Lung microvascular endothelial cell (primary cell): ENCODE measurements around the gene NOXO1. TPM values are rescaled to one million over a fixed set of nuclear protein-coding genes. Genes with fewer than 3 reads are reported as not detected.

Experiments
- DNase-seq, 2 donors: peaks; one replicate each; pipeline versions ENCODE4 v3.0.0 to v3.0.0-alpha.2; 2010; ENCODE audit warnings: low read depth in 2 of 2
- total RNA-seq: library from RNA; depleted of rRNA; stranded (reverse); fragments of >200 nt; gene quantifications from 2 replicates; pipeline ENCODE4 v1.2.1, GENCODE V29; 2014

Gene NOXO1
- total RNA-seq, 1 donor from 2014 or later, result under 0.01 TPM

- peak; percentile 90 to 93 for DNase-seq
Observed at GRCh38 chr16:2009791-2010510, 28.7 kb upstream of the NOXO1 start, which contains the start of gene ZNF598. ZNF598 (minus strand) TSS chr16:2009821.

DNA sequence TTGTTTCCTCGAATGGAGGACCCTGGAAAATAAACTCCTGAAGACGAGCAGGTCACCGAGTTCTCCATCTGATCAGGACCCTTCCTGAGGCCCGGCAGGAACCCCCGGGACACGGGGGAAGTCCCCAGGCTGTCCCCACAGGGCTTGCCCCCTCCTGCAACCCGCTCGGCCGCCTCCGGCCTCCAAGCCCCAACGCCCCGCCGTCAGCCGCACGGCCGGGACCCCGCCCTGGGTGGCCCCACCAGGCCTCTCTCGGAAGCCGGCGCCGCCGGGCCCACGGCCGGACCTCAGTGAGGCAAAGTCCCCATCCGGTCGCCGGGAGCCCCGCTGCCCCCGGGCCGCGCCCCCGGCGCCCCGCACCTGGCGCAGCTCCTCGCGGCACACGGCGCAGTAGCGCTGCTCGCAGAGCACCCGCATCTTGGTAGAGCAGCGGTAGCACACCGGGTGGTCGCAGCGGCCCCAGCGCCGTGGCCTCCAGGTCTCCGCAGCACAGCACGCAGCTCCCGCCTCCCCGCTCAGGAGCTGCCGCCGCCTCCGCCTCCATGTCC lies 28.0 kb upstream of the NOXO1 start:
- no peak for DNase-seq

- peak in 1 of 2 donors; percentile 26 for DNase-seq
Observed at GRCh38 chr16:2008631-2009163, 27.4 kb upstream of the NOXO1 start.

- peak in 1 of 2 donors; percentile 69 for DNase-seq
Observed at GRCh38 chr16:2008009-2008526, 26.8 kb upstream of the NOXO1 start.

DNA sequence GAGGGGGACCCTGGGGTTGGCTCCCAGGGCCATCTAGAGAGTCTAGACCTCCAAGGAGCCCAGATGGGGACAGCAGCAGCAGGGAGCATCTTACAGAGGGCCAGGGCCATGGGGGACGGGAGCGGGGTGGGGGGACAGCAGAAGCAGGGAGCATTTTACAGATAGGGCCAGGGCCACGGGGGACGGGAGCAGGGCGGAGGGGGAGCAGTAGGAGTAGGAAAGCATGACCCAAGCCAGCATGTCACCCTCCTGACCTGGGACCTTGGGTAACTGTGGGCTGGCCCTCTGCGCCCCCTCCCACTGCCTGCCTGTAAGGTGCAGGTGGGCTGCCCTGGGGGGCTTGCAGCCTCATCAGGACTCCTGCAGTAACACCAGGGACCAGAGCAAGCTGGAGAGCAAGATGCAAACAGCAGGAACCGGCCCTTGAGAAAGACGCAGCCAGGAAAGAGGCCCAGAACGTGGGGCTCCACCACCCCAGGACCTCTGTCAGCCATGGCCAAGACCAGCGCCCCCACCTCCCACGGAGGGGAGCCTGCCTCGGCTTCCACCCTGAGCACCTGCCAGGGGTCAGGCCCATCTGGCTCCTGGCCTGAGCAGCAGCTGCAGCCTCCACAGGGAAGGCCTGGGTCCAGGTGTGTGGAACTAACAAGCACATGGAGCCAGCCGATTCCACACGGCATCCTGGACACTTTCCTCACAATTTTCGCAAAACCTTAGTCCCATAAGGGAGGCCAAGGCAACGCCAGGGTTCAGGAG lies 26.0 kb upstream of the NOXO1 start:
- no peak for DNase-seq

GRCh38 chr16:2006317-2006716 lies 25.0 kb upstream of the NOXO1 start:
- DNase-seq, result no peak

DNA sequence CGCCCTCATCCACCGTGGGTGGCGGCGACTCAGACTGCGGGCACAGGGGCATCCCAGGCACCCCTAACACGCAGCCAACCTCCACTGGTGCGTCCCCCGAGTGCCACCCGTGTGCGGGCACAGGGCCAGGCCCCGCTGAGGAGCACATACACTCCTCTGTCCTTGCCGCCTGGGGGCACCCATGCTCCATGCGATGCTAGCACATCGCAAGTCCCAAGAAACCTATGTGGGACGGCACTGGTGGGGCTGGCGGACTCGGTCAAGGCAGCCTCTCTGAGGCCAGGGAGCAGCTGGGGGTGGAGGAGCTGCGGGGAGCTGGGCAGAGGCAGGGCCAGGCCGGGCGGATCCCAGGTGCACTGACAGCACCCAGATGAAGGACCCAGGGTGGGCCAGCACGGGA lies 24.4 kb upstream of the NOXO1 start:
- DNase-seq, result peak in 1 of 2 donors; percentile 81

DNA sequence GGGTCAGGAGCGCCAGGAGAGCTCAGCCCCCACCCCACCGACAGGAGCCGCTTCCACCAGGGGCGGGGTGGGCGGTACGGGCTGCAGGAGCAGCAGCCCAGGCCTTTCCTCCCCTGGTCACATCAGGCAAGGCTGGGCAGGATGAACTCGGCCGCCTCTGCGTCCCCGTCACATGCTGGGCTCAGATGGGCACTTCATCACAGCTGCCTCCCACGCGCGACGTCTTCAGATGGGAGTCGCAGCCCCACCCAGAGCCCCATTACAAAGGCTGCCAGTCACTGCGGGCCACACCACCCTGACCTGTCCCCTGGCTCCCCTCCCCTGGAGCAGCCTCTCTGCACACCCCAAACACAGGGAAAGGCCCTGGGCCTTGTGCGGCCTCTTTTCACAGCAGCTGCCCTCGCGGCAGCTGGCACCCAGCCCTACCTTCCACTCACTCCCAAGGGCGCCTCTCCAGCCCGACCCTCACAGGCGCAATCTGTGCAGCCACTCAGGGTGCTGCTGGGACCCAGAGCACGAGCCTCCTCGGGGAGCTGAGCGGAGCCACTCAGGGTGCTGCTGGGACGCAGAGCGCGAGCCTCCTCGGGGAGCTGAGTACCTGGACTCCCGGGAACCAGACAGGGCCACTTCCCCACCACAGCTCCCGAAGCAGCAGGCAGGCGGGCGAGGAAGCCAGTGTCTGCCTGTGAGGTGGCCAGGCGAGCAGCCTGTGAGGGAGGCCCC lies 23.7 kb upstream of the NOXO1 start:
- DNase-seq, result peak in 1 of 2 donors; percentile 28

- peak; percentile 86 to 91 for DNase-seq
Observed at GRCh38 chr16:2003827-2004641, 22.8 kb upstream of the NOXO1 start.

DNA sequence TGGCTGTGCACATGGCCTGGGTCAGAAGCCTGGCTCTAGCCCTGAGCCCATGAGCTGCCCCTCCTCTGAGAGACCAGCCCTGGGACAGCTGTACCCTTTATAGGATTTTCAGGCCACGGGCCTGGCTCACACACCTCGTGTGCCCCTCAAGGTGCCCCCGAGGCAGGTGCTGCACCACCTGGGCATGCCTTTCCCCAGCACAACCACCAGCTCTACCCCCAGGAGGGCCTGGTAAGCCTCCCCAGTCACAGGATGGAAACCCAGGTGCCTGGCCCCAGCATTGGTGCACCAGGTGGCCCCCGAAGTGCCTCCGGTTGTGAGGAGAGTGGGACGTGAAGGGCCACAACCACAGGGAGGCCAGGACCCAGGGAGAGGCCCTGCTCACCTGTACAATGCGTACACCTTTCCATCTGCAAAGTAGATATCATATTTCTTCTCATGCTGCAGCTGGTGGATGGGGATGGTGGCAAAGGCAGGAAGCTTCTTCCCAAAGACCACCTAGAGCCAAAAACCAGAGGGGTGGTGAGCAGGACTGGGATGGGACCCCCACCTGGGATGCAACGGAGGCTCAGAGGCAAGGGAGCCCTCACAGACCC lies 22.1 kb upstream of the NOXO1 start:
- no peak for DNase-seq

DNA sequence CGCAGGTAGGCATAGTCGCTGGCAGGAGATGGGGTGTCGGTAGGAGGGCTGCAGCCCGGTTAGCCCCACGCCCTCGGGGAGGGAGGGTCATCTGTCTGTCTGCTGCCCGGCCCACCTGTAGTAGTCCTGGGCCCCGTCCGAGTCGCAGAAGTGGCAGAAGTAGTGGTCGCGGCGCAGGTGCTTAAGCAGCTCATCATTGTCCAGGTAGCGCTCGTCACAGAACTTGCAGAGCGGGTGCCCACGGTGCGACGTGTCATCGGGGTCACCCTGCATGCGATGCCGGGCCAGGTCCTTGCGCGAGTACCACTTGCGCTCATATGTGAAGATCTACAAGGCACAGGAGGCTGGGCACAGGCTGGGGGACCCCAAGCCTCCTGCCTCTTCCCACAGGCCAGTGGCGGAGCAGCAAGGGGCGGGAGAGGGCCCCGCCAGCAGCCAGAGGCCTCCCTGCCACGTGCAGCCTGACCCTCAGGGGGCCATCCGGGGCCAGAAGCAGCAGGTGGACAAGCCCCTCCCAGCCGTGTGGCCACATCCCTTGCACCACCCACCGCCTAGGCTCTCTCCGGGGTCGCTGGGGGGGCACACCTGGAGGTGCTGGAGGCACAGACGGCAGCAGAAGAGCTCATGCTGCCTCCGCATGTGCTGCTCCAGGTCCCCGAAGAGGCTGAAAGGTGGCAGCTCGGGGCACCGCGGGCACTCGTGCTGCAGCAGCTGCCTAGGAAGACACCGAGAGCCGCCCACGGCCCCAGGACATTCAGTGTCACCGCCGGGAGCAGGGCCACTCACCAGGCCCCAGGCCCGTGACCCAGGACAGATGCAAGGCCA lies 21.3 kb upstream of the NOXO1 start:
- DNase-seq, result no peak

GRCh38 chr16:2001456-2002355 lies 20.4 kb upstream of the NOXO1 start:
- no peak for DNase-seq

- DNase-seq, result no peak
Observed at GRCh38 chr16:2001035-2001434, 19.8 kb upstream of the NOXO1 start.

DNA sequence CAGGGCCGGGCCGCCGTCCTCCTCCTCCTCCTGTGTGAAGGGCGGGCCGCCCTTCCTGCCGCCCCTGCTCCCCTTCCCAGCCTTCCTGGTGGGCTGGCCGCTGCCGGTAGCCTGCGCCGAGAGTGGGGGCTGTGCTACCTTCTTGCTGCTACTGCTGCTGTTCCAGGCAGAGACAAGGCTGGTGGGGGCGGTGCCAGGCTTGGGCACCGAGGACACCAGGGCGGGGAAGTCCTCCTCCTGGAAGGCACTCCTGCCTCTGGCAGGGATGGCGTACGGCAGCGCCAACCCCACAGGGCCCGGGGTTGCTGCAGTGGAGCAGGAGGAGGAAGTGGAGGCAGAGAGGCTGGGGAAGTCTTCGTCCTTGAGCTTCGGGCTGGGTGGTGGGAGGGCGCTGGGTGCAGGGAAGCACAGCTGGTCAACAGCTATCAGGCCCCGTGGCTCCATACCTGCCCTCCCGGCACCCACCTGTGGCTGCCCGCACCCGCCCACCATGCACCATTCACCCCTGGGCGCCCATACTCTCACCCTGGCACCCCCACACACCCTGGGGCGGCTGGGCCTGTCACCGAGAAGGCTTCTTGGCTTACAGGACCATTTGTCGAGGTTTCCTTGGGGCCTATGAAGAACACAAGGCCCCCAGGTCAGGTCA lies 18.7 kb upstream of the NOXO1 start:
- DNase-seq, result no peak

DNA sequence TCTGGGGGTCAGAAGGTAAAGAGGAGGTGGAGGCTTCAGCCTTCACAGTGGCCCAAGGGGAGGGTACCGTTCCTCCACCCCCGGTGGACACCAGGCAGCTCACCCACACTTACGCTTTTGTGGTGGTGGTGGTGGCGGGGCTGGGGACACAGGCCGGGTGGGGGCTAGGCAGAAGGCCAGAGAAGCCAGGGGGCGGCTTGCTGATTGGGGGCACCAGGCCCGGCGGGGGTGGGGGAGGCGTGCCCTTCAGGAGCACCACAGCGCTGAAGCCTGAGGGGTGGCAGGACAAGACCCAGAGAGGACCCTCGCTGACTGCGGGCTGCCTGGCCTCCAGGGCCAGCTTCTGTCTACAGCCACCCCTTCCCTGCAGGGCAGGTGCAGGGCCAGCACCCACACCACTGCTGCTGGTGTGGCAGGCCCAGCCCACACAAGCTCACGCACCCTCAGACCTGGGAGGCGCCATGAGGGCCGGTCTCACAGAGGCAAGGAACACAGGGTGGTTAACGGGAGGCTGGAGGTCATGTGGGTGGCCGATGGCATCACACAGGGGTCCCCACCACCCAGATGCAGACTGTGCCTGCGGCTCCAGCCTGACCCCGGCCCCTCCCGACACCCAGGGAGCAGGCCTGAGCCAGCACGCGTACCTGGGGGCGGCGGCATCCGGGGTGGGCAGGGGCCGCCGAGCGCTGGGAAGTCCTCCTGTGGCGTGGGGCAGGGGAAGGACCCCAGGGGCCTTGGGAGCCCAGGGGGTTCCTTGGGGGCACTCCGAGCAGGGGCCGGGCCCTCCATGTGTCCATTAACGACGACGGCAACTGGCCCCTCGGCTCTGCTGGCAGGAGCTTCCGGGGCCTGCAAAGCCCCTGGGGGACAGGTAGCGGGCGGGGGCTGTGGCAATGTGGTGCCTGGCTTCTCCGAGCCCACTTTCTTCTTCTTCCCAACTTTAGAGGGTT lies 17.9 kb upstream of the NOXO1 start:
- DNase-seq, result no peak

GRCh38 chr16:1998360-1998835 lies 17.1 kb upstream of the NOXO1 start:
- no peak for DNase-seq
